GM21717 (cell line): Measurements from ENCODE around the gene TMEM45A.

ENCODE experiments used
- ATAC-seq: cut with Tn5 transposase; IDR thresholded peaks from one replicate; pipeline ENCODE4 v1.9.1; 2021; ENCODE audit warnings: mild to moderate bottlenecking, moderate library complexity; ENCODE audit not compliant: unreplicated experiment

The TMEM45A gene

DNA sequence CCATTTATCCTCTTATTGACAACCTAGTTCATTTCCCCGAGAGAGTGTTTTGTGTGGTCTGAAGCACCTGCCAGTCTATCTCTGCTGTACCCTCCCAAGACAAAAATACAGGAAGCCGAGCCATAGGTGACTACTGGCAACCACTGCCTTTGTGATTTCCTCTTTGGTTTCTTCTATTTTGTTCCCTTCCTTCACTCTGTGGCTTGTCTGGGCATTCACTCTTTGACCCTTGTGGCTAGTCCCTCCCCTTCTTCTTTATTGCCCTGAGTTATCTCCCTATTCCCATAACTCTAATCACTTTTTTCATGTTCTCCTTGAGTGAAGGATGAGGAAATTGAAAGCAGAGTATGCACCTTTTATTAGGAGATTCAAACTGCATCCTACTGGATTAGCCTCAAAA is 116.9 kb downstream of the TMEM45A start, which contains the start of gene ADGRG7:
ADGRG7 (plus strand) TSS at position 297 of the 400 bp plus-strand sequence. CDS start 256 bp downstream, outside the sequence.
- ATAC-seq, result no peak

DNA sequence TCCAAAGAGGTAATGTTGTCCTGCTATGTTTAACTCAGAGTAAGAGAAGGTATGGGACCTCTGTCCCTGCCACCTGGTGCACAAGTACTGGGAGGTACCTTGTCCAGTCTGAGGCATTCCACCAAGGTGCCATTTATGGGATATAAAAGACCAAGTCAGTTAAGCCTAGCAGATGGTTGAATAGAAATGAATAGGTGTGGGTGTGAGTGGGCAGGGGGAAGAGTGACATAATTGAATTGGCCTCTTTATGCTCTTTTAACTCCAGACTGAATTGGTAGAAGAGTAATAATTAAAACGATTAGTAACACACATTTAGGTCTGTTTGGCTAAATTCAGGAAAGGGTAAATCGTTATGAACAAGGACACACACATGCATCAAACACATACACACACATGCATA is 117.5 kb downstream of the TMEM45A start:
- ATAC-seq, result no peak

DNA sequence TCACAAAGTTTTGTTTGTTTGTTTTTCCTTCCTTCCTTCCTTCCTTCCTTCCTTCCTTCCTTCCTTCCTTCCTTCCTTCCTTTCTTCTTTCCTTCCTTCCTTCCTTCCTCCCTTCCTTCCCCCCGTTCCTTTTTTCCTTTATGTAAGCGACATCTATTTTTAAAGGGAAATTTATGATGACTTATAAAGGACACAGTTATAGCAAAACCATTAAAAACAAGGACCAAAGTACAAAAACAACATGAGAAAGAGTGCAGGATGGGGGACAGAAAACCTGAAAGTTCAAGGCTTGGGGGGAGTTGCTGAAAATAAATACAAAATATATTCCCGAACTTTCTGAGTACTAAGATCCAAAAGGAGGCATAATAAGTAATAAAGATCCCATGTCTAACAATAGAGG is 118.8 kb downstream of the TMEM45A start:
- ATAC-seq, result no peak

DNA sequence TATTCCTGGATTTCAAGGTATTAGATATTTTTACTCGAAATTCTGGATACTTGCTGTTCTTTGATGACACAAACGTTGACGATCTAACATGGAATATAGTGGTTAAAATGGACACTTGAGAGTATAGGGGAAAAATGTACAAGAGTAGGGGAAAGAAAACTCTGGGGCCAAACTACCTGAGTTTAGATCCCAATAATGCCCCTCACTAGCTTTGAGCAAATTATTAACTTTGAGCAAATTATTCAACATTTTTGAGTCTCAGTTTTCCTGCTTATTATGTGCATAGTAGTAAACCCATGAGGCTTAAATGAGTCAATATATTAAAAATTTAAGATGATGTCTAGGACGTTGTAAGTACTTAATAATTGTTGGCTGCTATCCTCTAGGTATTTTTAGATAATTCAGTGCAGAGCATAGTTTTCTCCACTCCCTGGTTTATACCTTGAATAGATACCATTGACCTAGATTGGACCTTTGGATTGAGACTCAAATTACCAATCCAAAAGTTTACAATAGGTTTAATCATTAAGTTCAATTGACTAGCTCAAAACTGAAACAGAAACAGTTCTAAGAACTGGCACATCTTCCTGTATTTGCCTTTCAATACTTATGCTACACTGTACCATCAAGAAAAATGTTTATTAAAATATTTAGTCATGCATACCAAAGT is 121.4 kb downstream of the TMEM45A start:
- ATAC-seq, result peak; percentile 64

DNA sequence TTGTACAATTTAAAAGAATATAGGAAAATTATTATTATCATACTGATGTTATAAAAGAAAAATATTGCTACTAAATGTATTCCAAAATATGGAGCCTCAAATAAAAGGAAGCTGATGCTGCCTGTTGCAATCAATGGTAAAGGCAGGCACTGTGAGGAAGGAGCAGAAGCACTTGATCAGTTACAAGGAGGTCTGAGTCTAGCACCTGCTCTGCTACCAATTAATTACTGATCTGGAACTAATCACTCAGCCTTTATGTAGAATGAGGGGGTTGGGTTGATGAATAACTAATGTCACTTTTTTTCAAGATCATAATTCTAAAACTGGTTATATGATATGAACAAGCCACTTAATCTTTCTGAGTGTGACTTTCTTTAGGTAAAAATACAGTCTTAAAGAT is 122.5 kb downstream of the TMEM45A start:
- no peak for ATAC-seq

DNA sequence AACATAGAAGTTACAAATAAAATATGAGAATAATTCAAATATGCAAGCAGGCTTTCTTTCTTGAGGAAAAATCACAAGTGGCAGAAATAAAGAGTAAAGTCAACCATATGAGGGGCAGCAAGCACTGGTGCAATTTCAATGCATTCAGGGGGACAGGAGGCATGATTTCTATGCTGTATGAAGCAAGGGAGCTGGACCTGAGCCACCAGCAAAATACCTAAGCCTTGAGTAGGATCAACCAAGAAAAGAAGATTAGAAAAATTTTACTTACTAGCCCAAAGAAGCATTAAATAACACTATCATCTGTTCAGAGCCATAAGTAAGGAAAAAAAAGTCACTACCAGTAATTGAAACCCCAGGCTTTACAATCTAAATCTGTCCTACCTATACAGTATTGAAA is 123.3 kb downstream of the TMEM45A start:
- no peak for ATAC-seq

DNA sequence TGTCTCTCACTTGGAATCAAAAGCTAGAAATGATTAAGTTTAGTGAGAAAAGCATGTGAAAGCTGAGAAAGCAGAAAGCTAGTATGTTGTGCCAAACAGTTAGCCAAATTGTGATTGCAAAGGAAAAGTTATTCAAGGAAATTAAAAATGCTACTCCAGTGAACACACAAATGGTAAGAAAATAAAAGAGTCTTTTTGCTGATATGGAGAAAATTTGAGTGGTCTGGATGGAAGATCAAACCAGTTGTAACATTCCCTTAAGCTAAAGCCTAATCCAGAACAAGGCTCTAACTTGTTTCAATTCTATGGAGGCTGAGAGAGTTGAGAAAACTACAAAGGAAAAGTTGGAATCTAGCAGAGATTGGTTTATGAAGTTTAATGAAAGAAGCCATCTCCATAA is 128.8 kb downstream of the TMEM45A start:
- no peak for ATAC-seq
